Astrocyte (in vitro differentiated cells and primary cell): Measurements from ENCODE around the gene NUDT14. TPM values are rescaled to one million over a fixed set of nuclear protein-coding genes. Genes with fewer than 3 reads are reported as not detected.

Experiments
- DNase-seq: peaks from one replicate; pipeline ENCODE4 v3.0.0-alpha.2; 2010; ENCODE audit warnings: low read depth
- FAIRE-seq: peaks from 2 replicates; lab custom pipeline; 2011; peaks lifted over from hg19 to GRCh38; lab: Jason Lieb, UNC
- H2AFZ ChIP-seq: 2 replicates; pipeline ENCODE4 v1.6.0; 2012; ENCODE audit warnings: low read depth, low read length, inconsistent platforms
- H3K27ac ChIP-seq: 2 replicates; pipeline ENCODE4 v1.5.1; 2011; ENCODE audit warnings: low read depth, low read length, inconsistent platforms
- H3K27me3 ChIP-seq: 2 replicates; pipeline ENCODE4 v1.6.0; 2011; ENCODE audit warnings: low read length, inconsistent platforms; ENCODE audit not compliant: insufficient read depth
- H3K36me3 ChIP-seq: 2 replicates; pipeline ENCODE4 v1.5.1; 2011; ENCODE audit warnings: low read length, inconsistent platforms; ENCODE audit not compliant: insufficient read depth
- H3K4me1 ChIP-seq: 2 replicates; pipeline ENCODE4 v1.5.1; 2011; ENCODE audit warnings: low read length, inconsistent platforms; ENCODE audit not compliant: insufficient read depth
- H3K4me2 ChIP-seq: 2 replicates; pipeline ENCODE4 v1.6.0; 2012; ENCODE audit warnings: low read length, inconsistent platforms
- H3K4me3 ChIP-seq: 2 replicates; pipeline ENCODE4 v1.5.1; 2011; ENCODE audit warnings: low read depth, mild to moderate bottlenecking, low read length, inconsistent platforms; ENCODE audit not compliant: insufficient read depth
- H3K79me2 ChIP-seq: 2 replicates; pipeline ENCODE4 v1.6.0; 2012; ENCODE audit warnings: mild to moderate bottlenecking, low read length, inconsistent platforms; ENCODE audit not compliant: insufficient read depth
- H3K9ac ChIP-seq: 2 replicates; pipeline ENCODE4 v1.6.0; 2012; ENCODE audit warnings: mild to moderate bottlenecking, low read length, inconsistent platforms
- H3K9me3 ChIP-seq: 2 replicates; pipeline ENCODE4 v1.5.1; 2012; ENCODE audit warnings: low read depth, mild to moderate bottlenecking, low read length, inconsistent platforms; ENCODE audit not compliant: insufficient read depth
- H4K20me1 ChIP-seq: 2 replicates; pipeline ENCODE4 v1.6.0; 2012; ENCODE audit warnings: low read length, inconsistent platforms; ENCODE audit not compliant: insufficient read depth
- H3K27ac Mint-ChIP-seq: one replicate; pipeline ENCODE4 v1.8.0; 2021; ENCODE audit warnings: mild to moderate bottlenecking, mixed read lengths; ENCODE audit not compliant: unreplicated experiment
- H3K27me3 Mint-ChIP-seq: one replicate; pipeline ENCODE4 v1.8.0; 2021; ENCODE audit warnings: low read depth, mixed read lengths; ENCODE audit not compliant: unreplicated experiment
- H3K36me3 Mint-ChIP-seq: one replicate; pipeline ENCODE4 v1.8.0; 2021; ENCODE audit warnings: low read depth, mixed read lengths; ENCODE audit not compliant: unreplicated experiment
- H3K4me1 Mint-ChIP-seq: one replicate; pipeline ENCODE4 v1.8.0; 2021; ENCODE audit warnings: low read depth, mixed read lengths; ENCODE audit not compliant: unreplicated experiment
- H3K4me3 Mint-ChIP-seq: one replicate; pipeline ENCODE4 v1.8.0; 2021; ENCODE audit warnings: mild to moderate bottlenecking, moderate library complexity, mixed read lengths; ENCODE audit not compliant: unreplicated experiment
- H3K9me3 Mint-ChIP-seq: one replicate; pipeline ENCODE4 v1.8.0; 2021; ENCODE audit warnings: mild to moderate bottlenecking, mixed read lengths; ENCODE audit not compliant: unreplicated experiment
- EZH2 ChIP-seq: IDR thresholded peaks from 2 replicates; pipeline ENCODE4 v1.6.1; 2012; ENCODE audit warnings: mild to moderate bottlenecking, low read length, inconsistent platforms; ENCODE audit not compliant: insufficient read depth
- total RNA-seq: library from RNA; stranded (reverse); gene quantifications from 2 replicates; pipeline ENCODE4 v1.2.1, GENCODE V29; 2021
- TF ChIP-seq, protein P1 (sequence below): IDR thresholded peaks from 2 replicates; pipeline ENCODE4 v1.5.1; 2011; ENCODE audit warnings: low read depth, mild to moderate bottlenecking, inconsistent platforms, low read length, moderate library complexity; ENCODE audit not compliant: insufficient read depth

Gene NUDT14
- total RNA-seq, 1 donor from 2014 or later: 17.5 TPM

DNA sequence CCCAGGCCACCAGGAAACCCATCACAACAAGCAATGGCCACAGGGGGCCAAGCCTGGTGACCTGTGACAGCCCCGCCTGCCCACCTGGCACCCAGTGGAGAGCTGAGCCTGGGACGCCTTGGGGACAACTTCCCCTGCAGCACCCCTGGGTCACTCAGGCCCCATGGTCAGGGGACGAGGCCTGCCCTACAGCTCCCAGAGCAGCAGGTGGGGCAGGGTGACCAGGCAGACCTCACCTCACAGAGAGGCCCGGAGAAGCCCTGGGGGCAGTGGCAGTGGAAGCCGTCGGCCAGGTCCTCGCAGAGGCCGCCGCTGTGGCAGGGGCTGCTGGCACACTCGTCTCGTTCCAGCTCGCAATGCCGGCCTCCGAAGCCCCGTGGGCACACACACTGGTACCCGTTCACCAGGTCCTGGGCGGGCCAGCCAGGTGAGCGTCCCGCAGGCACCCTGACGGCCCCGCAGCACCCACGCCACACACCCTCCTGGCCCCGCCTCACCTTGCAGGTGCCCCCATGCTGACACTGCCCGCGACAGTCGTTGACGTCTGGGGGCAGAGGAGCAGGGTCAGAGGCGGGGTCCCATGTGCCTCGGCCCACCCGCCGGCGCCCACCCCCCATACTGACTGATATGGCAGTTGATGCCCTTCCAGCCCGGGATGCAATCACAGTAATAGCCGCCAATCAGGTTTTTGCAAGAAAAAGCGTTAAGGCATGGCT, 30.6 kb downstream of the NUDT14 start:
- Mint-ChIP-seq H3K27me3 (peaks cover 8% of the 10 kb centered on the region), H3K9me3 (no peaks in the 10 kb centered on the region), H3K4me1 (no peaks in the 10 kb centered on the region), H3K27ac (no peak overlapping the region), H3K36me3 (no peaks in the 10 kb centered on the region), H3K4me3 (no peak overlapping the region)
- Histone ChIP-seq H3K4me2 (no peak overlapping the region), H4K20me1 (no peaks in the 10 kb centered on the region), H2AFZ (no peak overlapping the region), H3K27me3 (peaks cover 2% of the 10 kb centered on the region), H3K9me3 (no peaks in the 10 kb centered on the region), H3K4me3 (no peak overlapping the region), H3K79me2 (no peaks in the 10 kb centered on the region), H3K4me1 (no peaks in the 10 kb centered on the region), H3K36me3 (no peaks in the 10 kb centered on the region), H3K27ac (no peak overlapping the region), H3K9ac (no peak overlapping the region)
- TF ChIP-seq, protein P1, sequence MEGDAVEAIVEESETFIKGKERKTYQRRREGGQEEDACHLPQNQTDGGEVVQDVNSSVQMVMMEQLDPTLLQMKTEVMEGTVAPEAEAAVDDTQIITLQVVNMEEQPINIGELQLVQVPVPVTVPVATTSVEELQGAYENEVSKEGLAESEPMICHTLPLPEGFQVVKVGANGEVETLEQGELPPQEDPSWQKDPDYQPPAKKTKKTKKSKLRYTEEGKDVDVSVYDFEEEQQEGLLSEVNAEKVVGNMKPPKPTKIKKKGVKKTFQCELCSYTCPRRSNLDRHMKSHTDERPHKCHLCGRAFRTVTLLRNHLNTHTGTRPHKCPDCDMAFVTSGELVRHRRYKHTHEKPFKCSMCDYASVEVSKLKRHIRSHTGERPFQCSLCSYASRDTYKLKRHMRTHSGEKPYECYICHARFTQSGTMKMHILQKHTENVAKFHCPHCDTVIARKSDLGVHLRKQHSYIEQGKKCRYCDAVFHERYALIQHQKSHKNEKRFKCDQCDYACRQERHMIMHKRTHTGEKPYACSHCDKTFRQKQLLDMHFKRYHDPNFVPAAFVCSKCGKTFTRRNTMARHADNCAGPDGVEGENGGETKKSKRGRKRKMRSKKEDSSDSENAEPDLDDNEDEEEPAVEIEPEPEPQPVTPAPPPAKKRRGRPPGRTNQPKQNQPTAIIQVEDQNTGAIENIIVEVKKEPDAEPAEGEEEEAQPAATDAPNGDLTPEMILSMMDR: no peak
- TF ChIP-seq EZH2: no peak
- DNase-seq (no peak), FAIRE-seq (no peak)

- no peak overlapping the region for H3K4me3 Mint-ChIP-seq
- no peak for FAIRE-seq
Observed at GRCh38 chr14:105150026-105150367, 31.1 kb downstream of the NUDT14 start.

GRCh38 chr14:105149146-105149781, 31.8 kb downstream of the NUDT14 start:
- H3K4me1 Mint-ChIP-seq: no peaks in the 10 kb centered on the region
- no peaks in the 10 kb centered on the region for H3K27me3 ChIP-seq

More at GRCh38 chr14:105150026-105150367, 31.1 kb downstream of the NUDT14 start:
- Histone ChIP-seq H3K27me3 (no peaks in the 10 kb centered on the region), H3K27ac (no peak overlapping the region), H4K20me1 (no peaks in the 10 kb centered on the region), H2AFZ (no peak overlapping the region), H3K4me1 (no peaks in the 10 kb centered on the region), H3K4me2 (no peak overlapping the region), H3K9me3 (no peaks in the 10 kb centered on the region), H3K4me3 (no peak overlapping the region), H3K36me3 (no peaks in the 10 kb centered on the region), H3K9ac (no peak overlapping the region), H3K79me2 (no peaks in the 10 kb centered on the region)
- Mint-ChIP-seq H3K27ac (no peak overlapping the region), H3K36me3 (no peaks in the 10 kb centered on the region), H3K4me1 (no peaks in the 10 kb centered on the region), H3K27me3 (peaks cover 6% of the 10 kb centered on the region), H3K9me3 (no peaks in the 10 kb centered on the region)
- DNase-seq: no peak
- TF ChIP-seq EZH2: no peak

More at GRCh38 chr14:105149146-105149781, 31.8 kb downstream of the NUDT14 start:
- Mint-ChIP-seq H3K9me3 (no peaks in the 10 kb centered on the region), H3K27me3 (peaks cover 3% of the 10 kb centered on the region), H3K36me3 (no peaks in the 10 kb centered on the region), H3K4me3 (no peak overlapping the region), H3K27ac (no peak overlapping the region)
- Histone ChIP-seq H3K27ac (no peak overlapping the region), H3K79me2 (no peaks in the 10 kb centered on the region), H3K9me3 (no peaks in the 10 kb centered on the region), H2AFZ (no peak overlapping the region), H3K36me3 (no peaks in the 10 kb centered on the region), H3K4me2 (no peak overlapping the region), H3K4me3 (no peak overlapping the region), H3K9ac (no peak overlapping the region), H4K20me1 (no peaks in the 10 kb centered on the region), H3K4me1 (no peaks in the 10 kb centered on the region)
- DNase-seq (no peak), FAIRE-seq (no peak)
- TF ChIP-seq EZH2: no peak
- TF ChIP-seq, protein P1: no peak
